ENCODE results near the gene NR1D2. TPM values are rescaled to one million over a fixed set of nuclear protein-coding genes. Genes with fewer than 3 reads are reported as not detected.

Gene NR1D2
- total RNA-seq, 1 experiment from 2014 or later = 9.5 TPM

DNA sequence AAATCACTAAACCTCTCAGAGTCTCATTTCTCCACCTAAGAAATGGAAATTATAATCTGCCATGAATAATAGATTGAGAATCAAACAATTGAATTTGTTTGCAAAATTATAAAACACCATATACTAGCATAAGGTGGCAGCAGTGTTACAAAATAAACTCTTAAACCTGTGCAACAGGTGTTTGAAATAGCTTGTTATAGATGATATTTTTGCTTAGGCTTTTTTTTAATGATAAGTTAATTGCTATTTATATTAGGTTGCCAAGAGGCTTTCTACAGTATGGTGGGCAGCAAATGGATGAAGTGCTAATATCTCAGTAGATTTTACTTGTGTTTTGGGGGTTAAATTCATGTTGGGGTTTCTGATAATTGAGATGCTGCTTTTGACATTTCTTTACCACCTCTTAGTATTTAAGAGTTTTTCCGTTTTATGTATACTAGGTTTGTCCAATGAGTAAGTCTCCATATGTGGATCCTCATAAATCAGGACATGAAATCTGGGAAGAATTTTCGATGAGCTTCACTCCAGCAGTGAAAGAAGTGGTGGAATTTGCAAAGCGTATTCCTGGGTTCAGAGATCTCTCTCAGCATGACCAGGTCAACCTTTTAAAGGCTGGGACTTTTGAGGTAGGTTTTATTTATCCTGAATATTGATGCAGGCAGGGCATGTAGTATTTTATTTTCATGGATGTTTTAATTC lies 19.6 kb downstream of the NR1D2 start:
- TF ChIP-seq, protein P1, sequence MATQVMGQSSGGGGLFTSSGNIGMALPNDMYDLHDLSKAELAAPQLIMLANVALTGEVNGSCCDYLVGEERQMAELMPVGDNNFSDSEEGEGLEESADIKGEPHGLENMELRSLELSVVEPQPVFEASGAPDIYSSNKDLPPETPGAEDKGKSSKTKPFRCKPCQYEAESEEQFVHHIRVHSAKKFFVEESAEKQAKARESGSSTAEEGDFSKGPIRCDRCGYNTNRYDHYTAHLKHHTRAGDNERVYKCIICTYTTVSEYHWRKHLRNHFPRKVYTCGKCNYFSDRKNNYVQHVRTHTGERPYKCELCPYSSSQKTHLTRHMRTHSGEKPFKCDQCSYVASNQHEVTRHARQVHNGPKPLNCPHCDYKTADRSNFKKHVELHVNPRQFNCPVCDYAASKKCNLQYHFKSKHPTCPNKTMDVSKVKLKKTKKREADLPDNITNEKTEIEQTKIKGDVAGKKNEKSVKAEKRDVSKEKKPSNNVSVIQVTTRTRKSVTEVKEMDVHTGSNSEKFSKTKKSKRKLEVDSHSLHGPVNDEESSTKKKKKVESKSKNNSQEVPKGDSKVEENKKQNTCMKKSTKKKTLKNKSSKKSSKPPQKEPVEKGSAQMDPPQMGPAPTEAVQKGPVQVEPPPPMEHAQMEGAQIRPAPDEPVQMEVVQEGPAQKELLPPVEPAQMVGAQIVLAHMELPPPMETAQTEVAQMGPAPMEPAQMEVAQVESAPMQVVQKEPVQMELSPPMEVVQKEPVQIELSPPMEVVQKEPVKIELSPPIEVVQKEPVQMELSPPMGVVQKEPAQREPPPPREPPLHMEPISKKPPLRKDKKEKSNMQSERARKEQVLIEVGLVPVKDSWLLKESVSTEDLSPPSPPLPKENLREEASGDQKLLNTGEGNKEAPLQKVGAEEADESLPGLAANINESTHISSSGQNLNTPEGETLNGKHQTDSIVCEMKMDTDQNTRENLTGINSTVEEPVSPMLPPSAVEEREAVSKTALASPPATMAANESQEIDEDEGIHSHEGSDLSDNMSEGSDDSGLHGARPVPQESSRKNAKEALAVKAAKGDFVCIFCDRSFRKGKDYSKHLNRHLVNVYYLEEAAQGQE (IDR thresholded peaks at IDR 0.05; ENCODE audit: insufficient read depth in 1 of 2, low read depth in 2 of 2, low read length in 1 of 2) = no peak
- no peak for TF ChIP-seq POLR2AphosphoS5 (IDR thresholded peaks at IDR 0.05; ENCODE audit: low read depth, low read length)
- TF ChIP-seq, protein P2, sequence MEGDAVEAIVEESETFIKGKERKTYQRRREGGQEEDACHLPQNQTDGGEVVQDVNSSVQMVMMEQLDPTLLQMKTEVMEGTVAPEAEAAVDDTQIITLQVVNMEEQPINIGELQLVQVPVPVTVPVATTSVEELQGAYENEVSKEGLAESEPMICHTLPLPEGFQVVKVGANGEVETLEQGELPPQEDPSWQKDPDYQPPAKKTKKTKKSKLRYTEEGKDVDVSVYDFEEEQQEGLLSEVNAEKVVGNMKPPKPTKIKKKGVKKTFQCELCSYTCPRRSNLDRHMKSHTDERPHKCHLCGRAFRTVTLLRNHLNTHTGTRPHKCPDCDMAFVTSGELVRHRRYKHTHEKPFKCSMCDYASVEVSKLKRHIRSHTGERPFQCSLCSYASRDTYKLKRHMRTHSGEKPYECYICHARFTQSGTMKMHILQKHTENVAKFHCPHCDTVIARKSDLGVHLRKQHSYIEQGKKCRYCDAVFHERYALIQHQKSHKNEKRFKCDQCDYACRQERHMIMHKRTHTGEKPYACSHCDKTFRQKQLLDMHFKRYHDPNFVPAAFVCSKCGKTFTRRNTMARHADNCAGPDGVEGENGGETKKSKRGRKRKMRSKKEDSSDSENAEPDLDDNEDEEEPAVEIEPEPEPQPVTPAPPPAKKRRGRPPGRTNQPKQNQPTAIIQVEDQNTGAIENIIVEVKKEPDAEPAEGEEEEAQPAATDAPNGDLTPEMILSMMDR (IDR thresholded peaks at IDR 0.05) = no peak
- TF ChIP-seq TCF7L2 (IDR thresholded peaks at IDR 0.05; ENCODE audit: low read depth, low read length) = no peak
- TF ChIP-seq SIN3A (IDR thresholded peaks at IDR 0.05; ENCODE audit: borderline replicate concordance, insufficient read depth, low read depth, low read length) = no peak
- no peaks in the 10 kb centered on the region; the same call in 1 of the 2 replicates for H3K36me3 ChIP-seq (ENCODE audit: control insufficient read depth, insufficient read depth, low read length)
- H3K27ac ChIP-seq (ENCODE audit: low read length) = no peak overlapping the region
- H3K9me3 ChIP-seq (ENCODE audit: control insufficient read depth, insufficient read depth, low read depth, low read length) = no peaks in the 10 kb centered on the region
- in situ Hi-C loops (cut with HindIII; ENCODE audit: low pct_unique_long_range_greater_than_20kb, low sequenced_read_pairs) = no loop called here
- ChIA-PET CTCF (no interaction called here), POLR2A (interaction anchor here (0.6 to 0.7 kb wide), 2 partner anchors 18 to 94 kb away, joined by 11 read pairs; no protein-coding TSS in a partner anchor)
- intact Hi-C loops (cut with micrococcal nuclease; ENCODE audit: unreplicated experiment) = no loop called here
- peaks cover 15% of the 10 kb centered on the region; the same call in 1 of the 2 replicates for H3K4me1 ChIP-seq (ENCODE audit: control insufficient read depth, insufficient read depth, low read length)
- BruUV-seq (replicated peaks) = no TSS peak
- no peaks in the 10 kb centered on the region for H3K27me3 ChIP-seq (ENCODE audit: control insufficient read depth, insufficient read depth, low read length)
- no peak overlapping the region for H3K4me3 ChIP-seq (ENCODE audit: low read depth in 2 of 2, low read length in 2 of 2)
- no peak for DNase-seq (ENCODE audit: low read depth, low spot score)
- no peak for ATAC-seq

DNA sequence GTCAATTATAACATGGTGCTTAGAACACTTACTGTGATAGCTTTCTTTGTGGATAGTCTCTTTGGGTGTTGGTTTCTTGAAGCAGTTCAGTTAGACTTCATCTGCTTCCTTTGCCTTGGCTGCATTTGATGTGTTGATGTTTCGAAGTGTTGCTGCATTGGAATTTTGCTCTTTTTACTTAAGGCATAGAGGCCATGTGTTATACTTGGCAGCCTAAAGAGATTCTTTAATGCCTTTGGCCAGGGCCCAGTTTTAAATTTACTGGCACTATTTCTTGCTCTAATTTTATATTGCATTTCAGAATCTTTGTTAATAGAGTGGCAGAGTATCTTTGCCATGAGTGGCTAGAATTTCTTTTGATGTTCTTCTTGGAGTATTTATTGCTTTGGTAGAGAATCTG lies 21.2 kb downstream of the NR1D2 start:
- intact Hi-C loops (cut with micrococcal nuclease; ENCODE audit: unreplicated experiment) = no loop called here
- ChIA-PET CTCF (no interaction called here), POLR2A (no interaction called here)
- Histone ChIP-seq H3K27me3 (ENCODE audit: control insufficient read depth, insufficient read depth, low read length) (no peaks in the 10 kb centered on the region), H3K4me3 (ENCODE audit: low read depth in 2 of 2, low read length in 2 of 2) (no peak overlapping the region), H3K4me1 (ENCODE audit: control insufficient read depth, insufficient read depth, low read length) (peaks cover 4% of the 10 kb centered on the region; the same call in 1 of the 2 replicates), H3K27ac (ENCODE audit: low read length) (no peak overlapping the region), H3K36me3 (ENCODE audit: control insufficient read depth, insufficient read depth, low read length) (no peaks in the 10 kb centered on the region; the same call in 1 of the 2 replicates), H3K9me3 (ENCODE audit: control insufficient read depth, insufficient read depth, low read depth, low read length) (no peaks in the 10 kb centered on the region)
- TF ChIP-seq TCF7L2 (IDR thresholded peaks at IDR 0.05; ENCODE audit: low read depth, low read length) (no peak), SIN3A (IDR thresholded peaks at IDR 0.05; ENCODE audit: borderline replicate concordance, insufficient read depth, low read depth, low read length) (no peak), POLR2AphosphoS5 (IDR thresholded peaks at IDR 0.05; ENCODE audit: low read depth, low read length) (no peak)
- TF ChIP-seq, protein P2 (IDR thresholded peaks at IDR 0.05) = no peak
- TF ChIP-seq, protein P1 (IDR thresholded peaks at IDR 0.05; ENCODE audit: insufficient read depth in 1 of 2, low read depth in 2 of 2, low read length in 1 of 2) = no peak
- no TSS peak for BruUV-seq (replicated peaks)
- DNase-seq (ENCODE audit: low read depth, low spot score) = no peak
- ATAC-seq = no peak
- in situ Hi-C loops (cut with HindIII; ENCODE audit: low pct_unique_long_range_greater_than_20kb, low sequenced_read_pairs) = no loop called here
